ENCODE data around the gene VCPKMT.

VCPKMT gene

GRCh38 chr14:50068496-50068895 is 47.9 kb downstream of the VCPKMT start:
- TF ChIP-seq CTCF (IDR thresholded peaks at IDR 0.05; ENCODE audit: low read depth, low read length) = no peak
- DNase-seq (ENCODE audit: low read depth in 2 of 2) = no peak
- no peak overlapping the region for H3K4me3 ChIP-seq (replicated peaks in 1 of 2; ENCODE audit: low read depth in 2 of 2, low read length in 2 of 2)

- TF ChIP-seq CTCF (IDR thresholded peaks at IDR 0.05; ENCODE audit: low read depth, low read length) = no peak
- peak; percentile 54 to 89 for DNase-seq (ENCODE audit: low read depth in 2 of 2)
- H3K4me3 ChIP-seq (replicated peaks in 1 of 2; ENCODE audit: low read depth in 2 of 2, low read length in 2 of 2) = no peak overlapping the region
These were observed 48.5 kb downstream of the VCPKMT start for GRCh38 chr14:50067723-50068495.

GRCh38 chr14:50065583-50065982 is 50.8 kb downstream of the VCPKMT start:
- no peak for DNase-seq (ENCODE audit: low read depth in 2 of 2)
- no peak for TF ChIP-seq CTCF (IDR thresholded peaks at IDR 0.05; ENCODE audit: low read depth, low read length)
- no peak overlapping the region for H3K4me3 ChIP-seq (replicated peaks in 1 of 2; ENCODE audit: low read depth in 2 of 2, low read length in 2 of 2)

- peak in 1 of 2 donors; percentile 24 for DNase-seq (ENCODE audit: low read depth in 2 of 2)
- TF ChIP-seq CTCF (IDR thresholded peaks at IDR 0.05; ENCODE audit: low read depth, low read length) = no peak
- no peak overlapping the region for H3K4me3 ChIP-seq (replicated peaks in 1 of 2; ENCODE audit: low read depth in 2 of 2, low read length in 2 of 2)
These were observed 51.4 kb downstream of the VCPKMT start for GRCh38 chr14:50064993-50065392.

GRCh38 chr14:50063876-50064420 is 52.4 kb downstream of the VCPKMT start:
- no peak for TF ChIP-seq CTCF (IDR thresholded peaks at IDR 0.05; ENCODE audit: low read depth, low read length)
- no peak overlapping the region for H3K4me3 ChIP-seq (replicated peaks in 1 of 2; ENCODE audit: low read depth in 2 of 2, low read length in 2 of 2)
- DNase-seq (ENCODE audit: low read depth in 2 of 2) = no peak

GRCh38 chr14:50062438-50063085 is 53.8 kb downstream of the VCPKMT start:
- DNase-seq (ENCODE audit: low read depth in 2 of 2) = peak; percentile 68 to 74
- TF ChIP-seq CTCF (IDR thresholded peaks at IDR 0.05; ENCODE audit: low read depth, low read length) = no peak
- H3K4me3 ChIP-seq (replicated peaks in 1 of 2; ENCODE audit: low read depth in 2 of 2, low read length in 2 of 2) = no peak overlapping the region

All from cardiac fibroblast (primary cell).